Activated CD8-positive, alpha-beta T cell treated with anti-CD3 and anti-CD28 coated beads for 36 hours (primary cell): ENCODE results near the gene ATP5IF1. TPM values are rescaled to one million over a fixed set of nuclear protein-coding genes. Genes with fewer than 3 reads are reported as not detected.

Source experiments
- ATAC-seq: fragments of 200-7000 bp; cut with Tn5 transposase; one replicate; pipeline ENCODE4 v1.10.0; 2021; ENCODE audit warnings: mild to moderate bottlenecking, moderate library complexity
- CTCF ChIA-PET: fragments of 350-600 bp; sonication (Branson Sonifier 250); formaldehyde crosslinking; loops from one replicate; lab custom pipeline; 2021; ENCODE audit warnings: antibody characterized with exemption; lab: Charles Lee
- POLR2A ChIA-PET: fragments of 350-600 bp; sonication (Branson Sonifier 250); formaldehyde crosslinking; loops from one replicate; lab custom pipeline; 2021; ENCODE audit warnings: antibody characterized with exemption; lab: Charles Lee
- DNase-seq: peaks from one replicate; pipeline ENCODE4 v3.0.0-alpha.2; 2020
- H3K27ac Mint-ChIP-seq: one replicate; pipeline ENCODE4 v1.8.0; 2021; ENCODE audit warnings: mild to moderate bottlenecking, mixed read lengths
- H3K27me3 Mint-ChIP-seq: one replicate; pipeline ENCODE4 v1.8.0; 2021; ENCODE audit warnings: mixed read lengths
- H3K36me3 Mint-ChIP-seq: one replicate; pipeline ENCODE4 v1.8.0; 2021; ENCODE audit warnings: low read depth, mixed read lengths
- H3K4me1 Mint-ChIP-seq: one replicate; pipeline ENCODE4 v1.8.0; 2021; ENCODE audit warnings: low read depth, mixed read lengths
- H3K4me3 Mint-ChIP-seq: one replicate; pipeline ENCODE4 v1.8.0; 2021; ENCODE audit warnings: mild to moderate bottlenecking, moderate library complexity, mixed read lengths
- H3K9me3 Mint-ChIP-seq: one replicate; pipeline ENCODE4 v1.8.0; 2021; ENCODE audit warnings: mixed read lengths
- CTCF ChIP-seq: fragments of 200-600 bp; IDR thresholded peaks from one replicate; pipeline ENCODE4 v1.8.0; 2022; ENCODE audit warnings: antibody characterized with exemption, mild to moderate bottlenecking
- intact Hi-C: fragments of 100-400 bp; cut with micrococcal nuclease; formaldehyde crosslinking; loops from one replicate; pipeline ENCODE4 v1.10.0; 2022
- total RNA-seq, 2 experiments: library from RNA; stranded (reverse); gene quantifications; one replicate each; pipeline ENCODE4 v1.2.3, GENCODE V29; 2021

Gene ATP5IF1
- total RNA-seq, 2 experiments from 2014 or later, result 169 to 170 TPM

DNA sequence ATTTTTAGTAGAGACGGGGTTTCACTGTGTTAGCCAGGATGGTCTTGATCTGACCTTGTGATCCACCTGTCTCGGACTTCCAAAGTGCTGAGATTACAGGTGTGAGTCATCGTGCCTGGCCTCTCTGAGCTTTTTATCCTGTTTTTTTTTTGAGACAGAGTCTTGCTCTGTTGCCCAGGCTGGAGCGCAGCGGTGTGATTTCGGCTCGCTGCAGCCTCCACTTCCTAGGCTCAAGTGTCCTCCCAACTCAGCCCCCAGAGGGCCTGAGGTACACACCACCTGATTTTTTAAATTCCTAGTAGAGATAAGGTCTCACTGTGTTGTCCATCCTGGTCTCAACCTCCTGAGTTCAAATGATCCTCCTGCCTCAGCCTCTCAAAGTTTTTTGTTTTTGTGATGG lies 43.8 kb downstream of the ATP5IF1 start:
- H3K4me3 Mint-ChIP-seq, result no peak overlapping the region
- no peaks in the 10 kb centered on the region for H3K9me3 Mint-ChIP-seq
- no peaks in the 10 kb centered on the region for H3K4me1 Mint-ChIP-seq
- no peak overlapping the region for H3K27ac Mint-ChIP-seq
- intact Hi-C loops, result no loop called here
- POLR2A ChIA-PET, result interaction anchor here (1.1 to 1.8 kb wide), 3 partner anchors 17 to 142 kb away, joined by 3 to 4 read pairs (median 3); partner anchors contain the start of gene DNAJC8
- H3K36me3 Mint-ChIP-seq, result peaks cover 29% of the 10 kb centered on the region
- no peaks in the 10 kb centered on the region for H3K27me3 Mint-ChIP-seq
- TF ChIP-seq CTCF, result no peak
- CTCF ChIA-PET, result interaction anchor here (1.3 kb wide), 1 partner anchor 25 kb away, joined by 3 read pairs; no protein-coding TSS in a partner anchor
- no peak for ATAC-seq
- DNase-seq, result no peak

DNA sequence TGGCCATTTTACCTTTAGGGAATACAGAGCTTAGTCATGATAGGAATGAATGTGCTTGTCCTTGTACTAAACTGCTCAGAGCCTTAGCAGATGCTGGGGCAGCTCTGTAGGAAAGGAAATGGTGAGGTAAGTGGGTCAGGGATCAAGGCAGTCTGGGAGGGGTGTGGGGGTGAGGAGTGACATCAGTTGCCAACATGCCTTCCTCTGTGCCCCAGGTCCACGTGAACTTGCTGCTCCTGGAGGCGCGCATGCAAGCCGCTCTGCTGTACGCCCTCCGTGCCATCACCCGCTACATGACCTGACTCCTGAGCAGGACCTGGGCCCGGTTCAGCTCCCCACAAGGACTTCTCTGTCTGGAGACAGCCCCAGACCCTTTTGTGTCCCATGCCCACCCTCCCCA lies 44.6 kb downstream of the ATP5IF1 start:
- ChIA-PET POLR2A (interaction anchor here (1.8 kb wide), 1 partner anchor 48 kb away, joined by 4 read pairs; the partner anchor contains the start of gene DNAJC8), CTCF (interaction anchor here (1.3 kb wide), 1 partner anchor 24 kb away, joined by 3 read pairs; no protein-coding TSS in a partner anchor)
- H3K9me3 Mint-ChIP-seq, result no peaks in the 10 kb centered on the region
- H3K36me3 Mint-ChIP-seq, result peaks cover 26% of the 10 kb centered on the region
- DNase-seq (no peak), ATAC-seq (no peak)
- intact Hi-C loops, result no loop called here
- H3K4me3 Mint-ChIP-seq, result no peak overlapping the region
- TF ChIP-seq CTCF, result no peak
- no peak overlapping the region for H3K27ac Mint-ChIP-seq
- H3K4me1 Mint-ChIP-seq, result no peaks in the 10 kb centered on the region
- no peaks in the 10 kb centered on the region for H3K27me3 Mint-ChIP-seq

DNA sequence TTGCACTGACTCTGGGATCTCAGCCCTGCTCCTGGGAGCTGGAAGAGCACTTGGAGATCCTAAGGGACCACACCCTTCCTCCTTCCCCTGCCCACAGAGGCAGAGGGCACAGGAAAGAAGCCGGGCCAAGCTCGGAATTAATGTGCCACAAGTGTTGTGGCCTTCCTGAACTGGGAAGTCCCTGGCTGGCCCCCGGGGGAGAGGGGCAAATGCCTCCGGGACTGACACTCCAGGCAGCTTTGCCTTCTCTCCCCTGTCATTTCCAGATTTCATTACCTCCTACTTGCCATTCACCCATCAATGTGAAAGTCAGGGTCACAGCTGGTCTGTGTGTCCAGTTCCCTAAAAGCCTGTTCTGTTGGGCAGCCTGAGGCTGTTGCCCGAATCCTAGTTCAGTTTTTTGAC lies 45.1 kb downstream of the ATP5IF1 start:
- Mint-ChIP-seq H3K27me3 (no peaks in the 10 kb centered on the region), H3K4me1 (no peaks in the 10 kb centered on the region), H3K9me3 (no peaks in the 10 kb centered on the region), H3K36me3 (peaks cover 26% of the 10 kb centered on the region), H3K4me3 (no peak overlapping the region), H3K27ac (no peak overlapping the region)
- ChIA-PET POLR2A (no interaction called here), CTCF (interaction anchor here (1.3 kb wide), 1 partner anchor 23 kb away, joined by 3 read pairs; no protein-coding TSS in a partner anchor)
- no peak for TF ChIP-seq CTCF
- no peak for ATAC-seq
- DNase-seq, result no peak
- intact Hi-C loops, result no loop called here

DNA sequence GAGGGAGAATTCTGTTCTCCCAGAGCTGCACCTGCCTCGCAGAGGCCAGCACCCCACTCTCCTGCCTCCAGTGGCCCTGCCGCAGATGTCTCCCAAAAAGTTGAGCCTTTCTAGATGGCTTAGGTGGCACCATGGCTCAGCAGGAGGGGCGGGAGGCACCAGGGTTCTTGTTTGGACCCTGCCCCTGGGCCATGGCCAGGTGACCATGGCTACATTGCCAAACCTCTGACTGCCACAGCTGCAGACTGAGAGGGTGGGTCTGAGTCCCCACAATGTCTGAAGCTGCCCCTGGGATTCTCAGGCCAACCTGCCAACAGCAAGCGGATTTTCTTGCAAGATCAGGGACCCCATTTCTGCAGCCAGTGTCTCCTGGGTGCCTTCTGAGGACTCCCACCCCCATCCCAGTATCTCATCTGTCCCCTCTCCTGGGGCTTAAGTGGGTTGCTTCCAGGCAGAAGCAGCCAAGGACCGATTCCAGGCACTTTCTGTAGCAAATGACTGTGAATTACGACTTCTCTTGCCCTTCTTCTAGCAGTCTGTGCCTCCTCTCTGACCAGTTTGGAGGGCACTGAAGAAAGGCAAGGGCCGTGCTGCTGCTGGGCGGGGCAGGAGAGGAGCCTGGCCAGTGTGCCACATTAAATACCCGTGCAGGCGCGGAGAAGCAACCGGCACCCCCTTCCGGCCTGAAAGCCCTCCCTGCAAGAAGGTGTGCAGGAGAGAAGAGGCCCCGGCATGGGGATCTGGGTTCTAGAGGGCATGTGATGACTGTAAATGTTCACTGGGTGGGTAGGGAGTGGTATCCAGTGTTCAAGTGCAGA lies 45.9 kb downstream of the ATP5IF1 start:
- no peaks in the 10 kb centered on the region for H3K27me3 Mint-ChIP-seq
- peaks cover 26% of the 10 kb centered on the region for H3K36me3 Mint-ChIP-seq
- DNase-seq (no peak), ATAC-seq (no peak)
- CTCF ChIA-PET, result no interaction called here
- intact Hi-C loops, result no loop called here
- no peaks in the 10 kb centered on the region for H3K4me1 Mint-ChIP-seq
- POLR2A ChIA-PET, result interaction anchor here (2.6 kb wide), 1 partner anchor 21 kb away, joined by 8 read pairs; no protein-coding TSS in a partner anchor
- no peak overlapping the region for H3K4me3 Mint-ChIP-seq
- no peak overlapping the region for H3K27ac Mint-ChIP-seq
- no peak for TF ChIP-seq CTCF
- no peaks in the 10 kb centered on the region for H3K9me3 Mint-ChIP-seq
